ENCODE data around the gene DLK1.

Gene DLK1

DNA sequence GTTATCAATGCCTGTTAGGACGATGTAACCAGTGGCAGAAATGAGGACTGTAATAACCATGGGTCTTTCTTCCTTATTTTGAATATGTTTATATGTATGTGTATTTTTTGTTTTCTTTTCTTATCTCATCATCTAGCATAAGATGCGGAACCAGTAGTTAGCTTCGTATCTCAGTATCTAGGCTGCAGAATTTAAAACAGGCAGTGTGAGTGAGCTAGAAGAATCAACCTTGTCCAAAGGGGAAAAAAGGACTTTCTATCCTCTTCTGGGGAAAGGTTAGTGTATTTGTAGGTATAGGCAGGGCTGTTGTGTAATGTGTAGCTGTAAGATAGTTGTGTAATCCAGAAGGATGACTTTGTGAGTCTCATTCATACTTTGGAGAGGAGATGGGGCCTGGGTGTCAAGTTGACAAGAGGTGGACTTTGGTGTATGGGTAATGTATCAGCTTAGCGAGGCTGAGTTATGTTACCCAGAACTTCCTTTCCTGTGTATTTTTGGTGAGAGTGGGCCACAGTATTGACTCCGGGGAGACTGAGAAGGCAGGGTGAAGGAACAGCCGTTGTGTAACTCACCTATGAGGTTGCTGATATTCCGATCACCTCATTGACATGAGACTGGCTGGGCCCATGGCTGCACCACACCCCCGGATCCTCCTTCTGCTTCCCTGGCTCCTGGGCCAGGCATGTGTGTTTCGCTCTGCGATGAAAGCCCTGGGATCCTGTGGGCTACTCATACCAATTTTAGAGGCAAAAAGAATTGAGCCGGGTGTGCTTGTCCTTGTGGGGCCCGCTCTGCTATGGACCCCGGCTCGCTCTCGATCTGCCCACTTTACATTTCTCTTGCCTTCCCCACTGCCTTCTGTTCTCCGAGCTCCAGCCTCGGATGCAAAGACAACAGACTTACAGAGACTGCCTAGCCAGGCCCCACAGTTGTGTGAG is 24.3 kb downstream of the DLK1 start:
- DNase-seq (ENCODE audit: extremely low read depth in 1 of 2, low read depth in 1 of 2): no peak

GRCh38 chr14:100754020-100754419 is 27.3 kb downstream of the DLK1 start:
- no peak for DNase-seq (ENCODE audit: extremely low read depth in 1 of 2, low read depth in 1 of 2)

- no peak for DNase-seq (ENCODE audit: extremely low read depth in 1 of 2, low read depth in 1 of 2)
Observed at GRCh38 chr14:100755649-100756048, 29.0 kb downstream of the DLK1 start.

DNA sequence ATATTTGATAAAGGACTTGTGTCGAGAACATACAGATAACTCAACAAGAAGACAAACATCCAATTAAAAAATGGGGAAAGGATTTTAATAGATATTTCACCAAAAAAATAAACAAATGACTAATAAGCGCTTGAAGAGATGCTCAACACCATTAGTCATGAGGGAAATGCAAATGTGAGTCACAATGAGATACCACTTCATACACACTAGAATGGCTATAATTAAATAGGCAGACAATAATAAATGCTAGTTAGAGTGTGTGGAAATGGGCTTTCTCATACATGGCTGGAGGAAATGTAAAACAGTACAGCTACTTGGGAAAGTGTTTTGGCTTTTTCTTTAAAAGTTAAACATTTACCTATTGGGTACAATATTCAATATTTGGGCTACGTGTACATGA is 34.8 kb downstream of the DLK1 start:
- DNase-seq (ENCODE audit: extremely low read depth in 1 of 2, low read depth in 1 of 2): no peak

DNA sequence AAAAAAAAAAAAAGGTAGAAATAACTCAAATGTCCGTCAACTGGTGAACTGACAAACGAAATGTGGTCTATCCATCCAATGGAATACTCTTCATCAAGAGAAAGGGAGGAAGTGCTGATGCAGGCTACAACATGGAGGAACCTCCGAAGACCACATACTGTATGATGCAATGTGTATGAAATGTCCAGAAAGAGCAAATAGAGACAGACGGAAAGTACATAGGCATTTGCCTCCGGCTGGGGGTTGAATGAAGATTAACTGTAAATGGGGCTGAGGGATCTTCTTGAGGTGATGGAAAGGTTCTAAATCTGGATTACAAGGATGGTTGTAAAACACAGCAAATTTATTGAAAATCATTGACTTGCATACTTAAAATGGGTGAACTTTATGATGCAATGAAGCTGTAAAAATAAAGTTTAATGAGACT is 35.4 kb downstream of the DLK1 start:
- no peak for DNase-seq (ENCODE audit: extremely low read depth in 1 of 2, low read depth in 1 of 2)

- DNase-seq (ENCODE audit: extremely low read depth in 1 of 2, low read depth in 1 of 2): no peak
Observed at GRCh38 chr14:100762901-100763300, 36.2 kb downstream of the DLK1 start.

- DNase-seq (ENCODE audit: extremely low read depth in 1 of 2, low read depth in 1 of 2): no peak
Observed at GRCh38 chr14:100764471-100765115, 37.9 kb downstream of the DLK1 start.

DNA sequence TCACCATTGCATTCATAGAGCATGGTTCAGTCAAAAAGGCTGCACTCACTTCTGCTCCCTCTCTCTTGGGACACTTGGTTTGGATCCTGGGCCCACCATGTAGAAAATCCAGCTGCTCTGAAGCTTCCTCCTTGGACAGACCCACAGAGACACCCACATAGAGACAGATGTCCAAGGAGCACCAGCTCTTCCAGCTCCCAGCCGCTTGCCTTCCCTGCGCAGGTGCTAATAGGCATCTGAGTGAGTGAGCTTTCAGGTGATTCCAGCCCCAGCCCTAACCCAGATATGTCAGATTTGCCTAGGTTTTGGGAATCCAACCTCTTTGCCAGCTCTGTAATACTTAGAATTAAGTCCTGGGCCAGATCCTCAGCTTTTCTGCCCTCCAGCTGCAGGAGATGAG is 38.6 kb downstream of the DLK1 start:
- DNase-seq (ENCODE audit: extremely low read depth in 1 of 2, low read depth in 1 of 2): no peak

GRCh38 chr14:100765991-100766390 is 39.3 kb downstream of the DLK1 start:
- no peak for DNase-seq (ENCODE audit: extremely low read depth in 1 of 2, low read depth in 1 of 2)

DNA sequence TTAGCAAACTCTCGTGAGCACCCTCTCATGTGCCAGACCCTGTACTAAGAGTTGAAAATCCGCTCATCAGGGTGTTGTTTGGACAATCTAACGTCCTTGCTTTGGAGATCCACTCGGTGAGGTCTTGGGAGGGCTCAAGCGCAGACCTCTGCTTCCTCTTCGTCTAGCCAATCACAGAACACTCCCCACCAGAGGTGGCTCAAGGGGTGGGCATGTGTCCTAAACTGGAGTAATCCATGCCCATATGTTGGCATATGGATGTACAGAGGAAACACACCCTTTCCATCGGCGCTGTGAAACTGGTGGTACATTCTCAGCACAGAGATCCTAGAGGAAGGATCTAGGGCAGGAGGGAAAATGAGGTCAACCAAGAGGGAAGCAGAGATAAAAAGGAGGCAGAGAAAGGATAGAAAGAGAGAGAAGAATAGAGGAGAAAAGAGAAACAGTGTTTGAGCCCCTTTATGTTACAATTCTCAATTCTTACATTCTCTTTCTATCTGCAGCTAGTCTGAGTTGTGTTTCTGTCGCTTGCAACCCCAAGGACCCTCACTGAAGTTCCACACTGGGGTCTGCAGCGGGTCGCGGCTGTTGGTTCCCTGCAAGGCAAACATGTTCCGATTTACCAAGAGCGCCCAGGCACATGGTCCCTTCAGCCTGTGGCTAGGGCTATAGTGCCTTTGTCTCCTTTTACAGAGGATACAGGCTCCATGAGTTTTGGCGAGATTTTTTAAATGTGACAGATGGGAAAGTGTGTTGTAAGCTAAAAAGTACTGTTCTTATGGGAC is 40.5 kb downstream of the DLK1 start:
- no peak for DNase-seq (ENCODE audit: extremely low read depth in 1 of 2, low read depth in 1 of 2)

- DNase-seq (ENCODE audit: extremely low read depth in 1 of 2, low read depth in 1 of 2): no peak
Observed at GRCh38 chr14:100767788-100768536, 41.3 kb downstream of the DLK1 start.

GRCh38 chr14:100769035-100769939 is 42.6 kb downstream of the DLK1 start:
- no peak for DNase-seq (ENCODE audit: extremely low read depth in 1 of 2, low read depth in 1 of 2)

DNA sequence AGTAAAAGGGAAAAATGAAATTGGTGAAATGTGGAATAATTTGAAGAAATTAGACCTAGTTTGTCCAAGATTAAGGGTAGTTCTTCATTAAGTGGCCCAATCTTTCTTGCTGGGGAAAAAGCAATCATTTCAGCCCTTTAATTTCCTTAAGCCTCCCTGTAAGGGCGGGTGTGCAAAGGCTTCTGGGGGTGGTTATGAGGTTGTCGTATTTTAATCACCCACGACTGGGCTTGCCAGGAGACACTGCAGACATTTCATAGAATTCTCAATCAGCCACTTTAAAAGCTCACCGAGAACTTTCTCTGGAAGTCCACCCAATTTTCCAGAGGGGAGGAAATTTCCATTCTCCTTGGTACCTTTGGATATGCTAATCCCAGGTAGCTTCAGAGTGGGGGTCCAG is 43.4 kb downstream of the DLK1 start:
- no peak for DNase-seq (ENCODE audit: extremely low read depth in 1 of 2, low read depth in 1 of 2)

GRCh38 chr14:100770605-100771120 is 44.0 kb downstream of the DLK1 start:
- no peak for DNase-seq (ENCODE audit: extremely low read depth in 1 of 2, low read depth in 1 of 2)

GRCh38 chr14:100771121-100771800 is 44.6 kb downstream of the DLK1 start:
- no peak for DNase-seq (ENCODE audit: extremely low read depth in 1 of 2, low read depth in 1 of 2)

- DNase-seq (ENCODE audit: extremely low read depth in 1 of 2, low read depth in 1 of 2): no peak
Observed at GRCh38 chr14:100772607-100773165, 46.0 kb downstream of the DLK1 start.

- DNase-seq (ENCODE audit: extremely low read depth in 1 of 2, low read depth in 1 of 2): no peak
Observed at GRCh38 chr14:100773331-100774163, 46.9 kb downstream of the DLK1 start.

DNA sequence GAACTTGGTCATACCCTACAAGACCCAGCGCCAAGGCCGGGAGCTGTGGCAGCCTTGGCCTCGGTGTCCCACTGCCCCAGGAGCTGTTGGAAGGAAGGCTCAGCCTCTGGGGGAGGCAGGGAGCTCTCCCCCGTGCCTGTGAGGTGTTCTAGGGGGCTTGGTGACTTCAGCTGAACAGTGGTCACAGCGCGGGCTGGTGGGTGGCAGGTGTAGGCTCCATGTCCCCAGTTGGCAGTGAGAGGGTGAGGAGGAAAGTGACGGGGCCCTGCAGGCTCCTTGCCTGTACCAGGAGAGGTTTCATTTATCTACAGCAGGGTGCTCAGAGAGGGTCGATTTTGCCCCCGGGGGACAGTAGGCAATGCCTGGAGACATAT is 47.5 kb downstream of the DLK1 start:
- DNase-seq (ENCODE audit: extremely low read depth in 1 of 2, low read depth in 1 of 2): no peak
